ENCODE data around the gene ZNF805.

ZNF805 gene

DNA sequence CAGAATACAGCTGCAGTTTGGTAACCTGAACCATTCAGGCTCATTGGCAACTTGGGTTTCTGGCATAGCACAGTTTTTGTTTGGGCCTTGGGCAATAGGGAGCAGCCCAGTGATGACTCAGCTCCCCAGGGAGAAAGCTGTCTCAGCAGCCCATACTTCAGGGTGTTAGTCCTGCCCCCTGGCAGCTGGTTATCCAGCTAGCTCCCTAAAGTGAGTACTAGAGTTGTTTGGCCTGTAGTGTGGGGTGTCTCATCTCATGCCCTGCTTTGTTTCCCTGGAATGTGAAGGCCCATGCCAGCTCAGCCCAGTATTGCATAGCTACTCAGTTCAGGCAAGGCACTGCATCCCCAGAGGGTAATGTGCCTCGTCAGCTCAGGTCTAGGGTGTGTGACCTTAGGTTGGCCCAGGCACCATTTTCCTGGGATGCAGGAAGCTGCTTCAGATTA is 61.6 kb downstream of the ZNF805 start:
- H3K4me3 ChIP-seq (ENCODE audit: low read depth, low read length) = no peak overlapping the region
- TF ChIP-seq, protein P1, sequence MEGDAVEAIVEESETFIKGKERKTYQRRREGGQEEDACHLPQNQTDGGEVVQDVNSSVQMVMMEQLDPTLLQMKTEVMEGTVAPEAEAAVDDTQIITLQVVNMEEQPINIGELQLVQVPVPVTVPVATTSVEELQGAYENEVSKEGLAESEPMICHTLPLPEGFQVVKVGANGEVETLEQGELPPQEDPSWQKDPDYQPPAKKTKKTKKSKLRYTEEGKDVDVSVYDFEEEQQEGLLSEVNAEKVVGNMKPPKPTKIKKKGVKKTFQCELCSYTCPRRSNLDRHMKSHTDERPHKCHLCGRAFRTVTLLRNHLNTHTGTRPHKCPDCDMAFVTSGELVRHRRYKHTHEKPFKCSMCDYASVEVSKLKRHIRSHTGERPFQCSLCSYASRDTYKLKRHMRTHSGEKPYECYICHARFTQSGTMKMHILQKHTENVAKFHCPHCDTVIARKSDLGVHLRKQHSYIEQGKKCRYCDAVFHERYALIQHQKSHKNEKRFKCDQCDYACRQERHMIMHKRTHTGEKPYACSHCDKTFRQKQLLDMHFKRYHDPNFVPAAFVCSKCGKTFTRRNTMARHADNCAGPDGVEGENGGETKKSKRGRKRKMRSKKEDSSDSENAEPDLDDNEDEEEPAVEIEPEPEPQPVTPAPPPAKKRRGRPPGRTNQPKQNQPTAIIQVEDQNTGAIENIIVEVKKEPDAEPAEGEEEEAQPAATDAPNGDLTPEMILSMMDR (IDR thresholded peaks at IDR 0.05; ENCODE audit: low read depth, low read length) = no peak

DNA sequence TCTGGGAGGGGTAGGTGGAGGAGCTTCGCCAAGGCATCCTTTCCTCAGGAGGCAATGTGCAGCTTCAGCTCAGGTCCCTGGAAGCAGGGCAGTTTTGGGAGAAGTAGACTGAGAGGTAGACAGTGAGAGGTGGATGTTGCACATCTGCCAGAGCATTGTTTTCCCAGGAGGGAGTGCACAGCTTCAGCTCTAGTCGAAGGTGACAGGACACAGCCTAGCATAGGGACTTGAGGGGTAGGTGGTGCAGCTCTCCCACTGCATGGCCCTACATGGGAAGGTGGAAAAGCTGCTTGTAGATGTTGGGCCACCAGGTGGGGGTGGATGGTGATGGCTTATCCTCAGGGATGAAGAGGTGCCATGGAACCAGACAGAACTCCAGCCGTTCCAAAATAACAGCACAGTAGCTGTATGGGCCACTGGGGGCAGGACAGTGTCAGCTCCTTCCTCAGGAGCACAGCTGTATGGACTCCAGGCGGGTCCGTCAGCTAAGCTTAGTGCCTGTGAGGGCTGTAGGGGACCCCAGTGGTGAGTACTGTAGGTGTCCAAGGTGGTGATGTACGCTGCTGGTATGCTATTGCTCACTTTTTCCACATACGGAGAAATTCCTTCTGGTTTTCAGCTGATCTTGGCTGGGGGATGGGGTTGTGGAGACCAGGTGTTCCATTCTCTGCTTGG is 62.4 kb downstream of the ZNF805 start:
- TF ChIP-seq, protein P1 (IDR thresholded peaks at IDR 0.05; ENCODE audit: low read depth, low read length) = no peak
- no peak overlapping the region for H3K4me3 ChIP-seq (ENCODE audit: low read depth, low read length)
